ENCODE data around the gene SCMH1. TPM values are rescaled to one million over a fixed set of nuclear protein-coding genes. Genes with fewer than 3 reads are reported as not detected.
"Not testable (repeated sequence)": the region's sequence is repeated elsewhere in the genome, so short reads cannot be mapped to it uniquely, and the experiment has no call there.

SCMH1 gene
- total RNA-seq, 1 donor from 2014 or later, result 19.0 TPM

- no peak overlapping the region for H3K4me3 Mint-ChIP-seq (ENCODE audit: low read depth)
- intact Hi-C loops (cut with micrococcal nuclease), result no loop called here
- no peak overlapping the region for H3K27ac Mint-ChIP-seq
- H3K4me1 Mint-ChIP-seq (ENCODE audit: low read depth), result peaks cover 9% of the 10 kb centered on the region
- no peak for DNase-seq (ENCODE audit: low spot score)
- peaks cover 5% of the 10 kb centered on the region for H3K9me3 Mint-ChIP-seq
- peaks cover 12% of the 10 kb centered on the region for H3K36me3 Mint-ChIP-seq (ENCODE audit: low read depth)
- no peaks in the 10 kb centered on the region for H3K27me3 Mint-ChIP-seq (ENCODE audit: low read depth)
These were observed 16.6 kb downstream of the SCMH1 start for GRCh38 chr1:41225495-41225894.

GRCh38 chr1:41222496-41222895 lies 19.6 kb downstream of the SCMH1 start:
- peaks cover 25% of the 10 kb centered on the region for H3K9me3 Mint-ChIP-seq
- H3K36me3 Mint-ChIP-seq (ENCODE audit: low read depth), result peaks cover 22% of the 10 kb centered on the region

GRCh38 chr1:41221995-41222394 lies 20.1 kb downstream of the SCMH1 start:
- Mint-ChIP-seq H3K36me3 (ENCODE audit: low read depth) (peaks cover 24% of the 10 kb centered on the region), H3K4me1 (ENCODE audit: low read depth) (peaks cover 7% of the 10 kb centered on the region), H3K4me3 (ENCODE audit: low read depth) (no peak overlapping the region), H3K9me3 (peaks cover 30% of the 10 kb centered on the region), H3K27ac (no peak overlapping the region), H3K27me3 (ENCODE audit: low read depth) (no peaks in the 10 kb centered on the region)
- intact Hi-C loops (cut with micrococcal nuclease), result no loop called here
- DNase-seq (ENCODE audit: low spot score), result no peak

More at GRCh38 chr1:41222496-41222895, 19.6 kb downstream of the SCMH1 start:
- Mint-ChIP-seq H3K27me3 (ENCODE audit: low read depth) (no peaks in the 10 kb centered on the region), H3K4me3 (ENCODE audit: low read depth) (no peak overlapping the region), H3K4me1 (ENCODE audit: low read depth) (peaks cover 7% of the 10 kb centered on the region), H3K27ac (no peak overlapping the region)
- intact Hi-C loops (cut with micrococcal nuclease), result no loop called here
- DNase-seq (ENCODE audit: low spot score), result no peak

GRCh38 chr1:41218152-41218551 lies 24.0 kb downstream of the SCMH1 start:
- Mint-ChIP-seq H3K4me1 (ENCODE audit: low read depth) (peaks cover 7% of the 10 kb centered on the region), H3K4me3 (ENCODE audit: low read depth) (no peak overlapping the region), H3K36me3 (ENCODE audit: low read depth) (peaks cover 33% of the 10 kb centered on the region), H3K27ac (no peak overlapping the region), H3K9me3 (peaks cover 30% of the 10 kb centered on the region), H3K27me3 (ENCODE audit: low read depth) (no peaks in the 10 kb centered on the region)
- intact Hi-C loops (cut with micrococcal nuclease), result no loop called here
- no peak for DNase-seq (ENCODE audit: low spot score)

- peaks cover 33% of the 10 kb centered on the region for H3K36me3 Mint-ChIP-seq (ENCODE audit: low read depth)
- no peak overlapping the region for H3K4me3 Mint-ChIP-seq (ENCODE audit: low read depth)
- intact Hi-C loops (cut with micrococcal nuclease), result no loop called here
- no peak overlapping the region for H3K27ac Mint-ChIP-seq
- peaks cover 30% of the 10 kb centered on the region for H3K9me3 Mint-ChIP-seq
- H3K4me1 Mint-ChIP-seq (ENCODE audit: low read depth), result peaks cover 4% of the 10 kb centered on the region
- H3K27me3 Mint-ChIP-seq (ENCODE audit: low read depth), result no peaks in the 10 kb centered on the region
- no peak for DNase-seq (ENCODE audit: low spot score)
These were observed 24.7 kb downstream of the SCMH1 start for GRCh38 chr1:41217441-41217840.

- intact Hi-C loops (cut with micrococcal nuclease), result no loop called here
- Mint-ChIP-seq H3K4me3 (ENCODE audit: low read depth) (no peak overlapping the region), H3K27ac (no peak overlapping the region), H3K9me3 (peaks cover 32% of the 10 kb centered on the region), H3K4me1 (ENCODE audit: low read depth) (peaks cover 5% of the 10 kb centered on the region), H3K36me3 (ENCODE audit: low read depth) (peaks cover 38% of the 10 kb centered on the region), H3K27me3 (ENCODE audit: low read depth) (no peaks in the 10 kb centered on the region)
- DNase-seq (ENCODE audit: low spot score), result no peak
These were observed 26.5 kb downstream of the SCMH1 start for GRCh38 chr1:41215623-41216022.

- peaks cover 22% of the 10 kb centered on the region for H3K9me3 Mint-ChIP-seq
- no peak overlapping the region for H3K4me3 Mint-ChIP-seq (ENCODE audit: low read depth)
- no peak for DNase-seq (ENCODE audit: low spot score)
- intact Hi-C loops (cut with micrococcal nuclease), result no loop called here
- H3K27me3 Mint-ChIP-seq (ENCODE audit: low read depth), result no peaks in the 10 kb centered on the region
- H3K27ac Mint-ChIP-seq, result no peak overlapping the region
- H3K4me1 Mint-ChIP-seq (ENCODE audit: low read depth), result peaks cover 5% of the 10 kb centered on the region
- H3K36me3 Mint-ChIP-seq (ENCODE audit: low read depth), result peaks cover 39% of the 10 kb centered on the region
These were observed 28.8 kb downstream of the SCMH1 start for GRCh38 chr1:41213341-41213740.

GRCh38 chr1:41211608-41212007 lies 30.5 kb downstream of the SCMH1 start:
- H3K27me3 Mint-ChIP-seq (ENCODE audit: low read depth); H3K4me3 Mint-ChIP-seq (ENCODE audit: low read depth); DNase-seq (ENCODE audit: low spot score); H3K4me1 Mint-ChIP-seq (ENCODE audit: low read depth); H3K27ac Mint-ChIP-seq; intact Hi-C loops (cut with micrococcal nuclease): not testable (repeated sequence)
- peaks cover 33% of the 10 kb centered on the region for H3K36me3 Mint-ChIP-seq (ENCODE audit: low read depth)
- H3K9me3 Mint-ChIP-seq, result peaks cover 19% of the 10 kb centered on the region

- not testable (repeated sequence) for H3K4me3 Mint-ChIP-seq (ENCODE audit: low read depth)
- peaks cover 39% of the 10 kb centered on the region for H3K9me3 Mint-ChIP-seq
These were observed 35.1 kb downstream of the SCMH1 start for GRCh38 chr1:41207053-41207452.

GRCh38 chr1:41200728-41201127 lies 41.4 kb downstream of the SCMH1 start:
- Mint-ChIP-seq H3K27me3 (ENCODE audit: low read depth) (no peaks in the 10 kb centered on the region), H3K4me3 (ENCODE audit: low read depth) (no peak overlapping the region), H3K36me3 (ENCODE audit: low read depth) (peaks cover 5% of the 10 kb centered on the region), H3K4me1 (ENCODE audit: low read depth) (no peaks in the 10 kb centered on the region), H3K9me3 (peaks cover 11% of the 10 kb centered on the region), H3K27ac (no peak overlapping the region)
- intact Hi-C loops (cut with micrococcal nuclease), result no loop called here
- DNase-seq (ENCODE audit: low spot score), result no peak

More at GRCh38 chr1:41207053-41207452, 35.1 kb downstream of the SCMH1 start:
- H3K27me3 Mint-ChIP-seq (ENCODE audit: low read depth); H3K4me1 Mint-ChIP-seq (ENCODE audit: low read depth); DNase-seq (ENCODE audit: low spot score); H3K27ac Mint-ChIP-seq; intact Hi-C loops (cut with micrococcal nuclease): not testable (repeated sequence)
- peaks cover 40% of the 10 kb centered on the region for H3K36me3 Mint-ChIP-seq (ENCODE audit: low read depth)

GRCh38 chr1:41199375-41199774 lies 42.7 kb downstream of the SCMH1 start:
- DNase-seq (ENCODE audit: low spot score), result no peak
- no peaks in the 10 kb centered on the region for H3K4me1 Mint-ChIP-seq (ENCODE audit: low read depth)
- H3K9me3 Mint-ChIP-seq, result peaks cover 8% of the 10 kb centered on the region
- H3K27me3 Mint-ChIP-seq (ENCODE audit: low read depth), result no peaks in the 10 kb centered on the region
- H3K4me3 Mint-ChIP-seq (ENCODE audit: low read depth), result no peak overlapping the region
- no peak overlapping the region for H3K27ac Mint-ChIP-seq
- peaks cover 4% of the 10 kb centered on the region for H3K36me3 Mint-ChIP-seq (ENCODE audit: low read depth)
- intact Hi-C loops (cut with micrococcal nuclease), result no loop called here

GRCh38 chr1:41192456-41193178 lies 49.5 kb downstream of the SCMH1 start:
- Mint-ChIP-seq H3K4me3 (ENCODE audit: low read depth) (no peak overlapping the region), H3K27ac (no peak overlapping the region), H3K36me3 (ENCODE audit: low read depth) (no peaks in the 10 kb centered on the region), H3K27me3 (ENCODE audit: low read depth) (no peaks in the 10 kb centered on the region), H3K4me1 (ENCODE audit: low read depth) (no peaks in the 10 kb centered on the region), H3K9me3 (no peaks in the 10 kb centered on the region)
- DNase-seq (ENCODE audit: low spot score), result no peak
- intact Hi-C loops (cut with micrococcal nuclease), result no loop called here

- no peak for DNase-seq (ENCODE audit: low spot score)
- Mint-ChIP-seq H3K27ac (no peak overlapping the region), H3K9me3 (peaks cover under 1% of the 10 kb centered on the region), H3K27me3 (ENCODE audit: low read depth) (no peaks in the 10 kb centered on the region), H3K4me1 (ENCODE audit: low read depth) (no peaks in the 10 kb centered on the region), H3K4me3 (ENCODE audit: low read depth) (no peak overlapping the region), H3K36me3 (ENCODE audit: low read depth) (peaks cover 16% of the 10 kb centered on the region)
- intact Hi-C loops (cut with micrococcal nuclease), result no loop called here
These were observed 57.7 kb downstream of the SCMH1 start for GRCh38 chr1:41184446-41184845.

Data from activated T-helper 2 cell treated with anti-CD3 and anti-CD28 coated beads, Interferon-gamma antibody, Interleukin-2, Interleukin-4, amounts not matched to agents 10 μg/mL and 5 μg/mL and 100 μg/mL, durations not matched to agents 14 hours and 24 hours and 36 hours (primary cell).